GM19240 (cell line): Measurements from ENCODE around the gene WDR33.

ENCODE experiments used
- DNase-seq: peaks from one replicate; pipeline ENCODE4 v3.0.0; 2011; ENCODE audit warnings: low spot score; ENCODE audit not compliant: insufficient read length

Gene WDR33

DNA sequence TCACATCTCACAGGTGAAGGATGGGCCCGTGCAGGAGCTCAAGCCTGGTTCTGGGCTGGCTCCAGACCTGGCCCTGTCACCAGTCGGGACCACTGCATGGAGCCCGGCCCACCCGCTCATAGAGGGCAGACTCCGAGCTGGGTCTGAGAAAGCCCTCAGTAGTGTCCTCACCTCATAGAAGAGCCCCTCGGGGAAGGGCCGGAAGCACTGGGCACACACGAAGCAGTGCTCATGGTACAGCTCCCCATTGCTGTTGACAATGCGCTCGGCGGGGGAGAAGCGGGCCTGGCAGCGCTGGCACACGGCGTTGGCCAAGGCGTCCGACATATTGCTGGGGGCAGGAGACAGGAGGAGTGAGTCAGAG is 153.8 kb downstream of the WDR33 start:
- no peak for DNase-seq

DNA sequence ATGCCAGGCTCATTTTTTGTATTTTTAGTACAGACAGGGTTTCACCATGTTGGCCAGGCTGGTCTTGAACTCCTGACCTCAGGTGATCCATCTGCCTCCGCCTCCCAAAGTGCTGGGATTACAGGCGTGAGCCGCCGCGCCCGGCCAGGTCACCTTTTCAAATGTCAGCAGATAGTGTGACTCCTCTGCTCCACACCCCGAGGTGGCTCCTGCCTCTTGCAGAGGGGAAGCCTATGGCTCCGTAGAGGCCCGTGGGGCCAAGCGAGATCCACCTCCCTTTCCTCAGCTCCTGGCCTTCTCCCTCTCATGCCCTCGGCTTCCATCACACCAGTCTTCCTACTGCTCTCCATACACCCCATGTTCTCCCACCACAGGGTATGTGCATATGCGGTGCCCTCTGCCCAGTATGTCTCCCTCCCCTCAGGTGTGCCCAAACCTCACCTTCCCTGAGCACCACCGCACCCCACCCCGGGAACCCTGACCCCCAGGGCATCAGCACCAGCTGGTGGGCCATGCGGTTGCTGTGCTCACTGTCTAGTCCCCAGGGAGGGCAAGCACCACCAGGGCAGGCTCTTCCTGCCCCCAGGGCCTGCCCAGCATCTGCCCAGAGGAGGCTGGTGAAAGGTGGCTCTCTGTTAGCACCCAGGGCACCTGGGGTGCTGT is 154.3 kb downstream of the WDR33 start:
- no peak for DNase-seq

DNA sequence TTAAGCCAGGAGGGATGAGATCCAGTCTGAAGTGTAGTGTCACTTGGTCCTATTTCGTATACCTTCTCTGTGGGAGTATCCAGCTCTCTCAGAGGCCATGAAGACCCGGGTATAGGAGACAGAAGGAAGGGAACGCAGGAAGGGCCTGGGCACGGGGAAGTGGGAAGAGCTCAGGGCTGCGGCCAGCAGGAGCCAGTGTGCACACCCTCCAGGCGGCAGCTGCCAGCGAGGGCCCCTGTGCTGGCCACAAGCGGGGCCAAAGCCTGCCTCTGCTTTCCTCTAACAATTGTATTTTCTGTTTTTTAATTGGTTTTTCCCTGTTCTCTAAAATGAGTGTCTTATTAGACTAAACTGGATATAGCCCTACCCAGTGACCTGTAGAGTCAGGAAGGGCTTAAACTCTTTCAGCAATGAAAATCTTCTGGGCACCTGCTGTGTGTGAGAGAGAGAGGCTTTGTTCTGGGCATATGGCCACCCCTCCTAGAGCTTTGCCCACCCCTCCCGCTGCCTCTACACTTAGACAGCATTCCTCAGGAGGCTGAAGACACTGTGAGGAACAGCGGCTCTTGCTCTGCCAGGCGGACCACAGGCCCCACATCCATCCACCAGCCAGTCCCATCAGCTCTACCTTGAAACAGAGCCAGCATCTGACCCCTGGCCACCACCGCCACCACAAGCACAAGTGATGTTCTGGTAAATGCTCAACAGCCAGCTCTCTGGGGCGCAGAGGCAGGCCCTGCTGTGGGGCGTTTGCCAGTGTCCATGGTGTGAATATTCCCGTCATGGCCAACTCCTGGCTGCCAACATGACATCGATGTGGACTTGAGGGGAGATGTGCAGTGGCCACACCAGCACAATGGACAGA is 155.5 kb downstream of the WDR33 start:
- DNase-seq = no peak

DNA sequence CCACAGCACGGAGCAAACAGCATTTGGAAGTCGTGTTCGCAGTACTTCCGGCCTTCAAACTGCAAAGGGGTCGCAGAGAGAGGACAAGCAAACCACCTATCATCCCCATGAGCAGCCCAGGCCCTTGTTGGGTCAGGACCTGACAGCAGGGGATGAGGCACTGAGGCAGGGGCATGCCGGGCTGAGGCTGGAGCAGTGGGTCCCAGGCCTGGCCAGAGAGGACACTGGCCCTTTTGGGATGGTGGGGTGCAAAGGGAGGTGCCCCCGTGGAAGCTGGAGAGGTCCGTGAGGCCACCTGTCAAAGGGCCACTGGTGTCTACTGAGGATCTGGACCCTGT is 156.2 kb downstream of the WDR33 start:
- DNase-seq = no peak

DNA sequence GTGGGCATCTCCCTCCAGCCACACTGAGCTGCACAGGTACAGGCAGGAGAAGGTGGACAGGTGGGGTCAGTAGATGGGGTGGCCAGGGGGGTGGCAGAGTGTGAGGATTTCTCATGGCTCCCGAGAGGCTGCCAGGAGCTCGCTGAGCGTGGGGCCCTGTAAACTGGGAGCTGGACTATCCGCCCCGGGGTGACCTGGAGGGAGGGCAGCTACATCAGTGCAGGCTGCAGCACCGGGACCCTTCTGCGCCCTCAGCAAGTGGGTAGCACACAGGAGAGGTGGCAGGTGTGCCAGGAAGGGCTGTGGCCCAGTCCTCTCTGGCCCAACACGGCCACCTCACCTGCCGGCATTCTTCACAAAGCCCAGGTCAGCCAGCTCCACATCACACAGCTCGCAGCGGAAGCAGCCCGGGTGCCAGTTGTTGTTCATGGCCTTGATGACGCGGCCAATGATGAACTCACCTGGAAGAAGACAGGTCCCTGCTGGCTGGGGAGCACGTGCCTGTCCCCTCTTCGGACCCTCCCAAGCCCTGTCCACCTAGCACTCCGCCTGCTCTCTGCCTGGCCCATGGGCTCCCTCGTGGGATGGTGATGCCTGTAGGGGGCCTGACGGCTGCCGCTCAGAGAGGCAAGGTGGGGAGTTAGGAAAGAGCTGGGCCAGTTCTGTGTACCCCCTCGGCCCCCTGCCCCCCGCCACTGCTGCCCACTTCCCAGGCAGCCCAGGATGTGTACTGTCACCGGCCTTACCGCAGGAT is 156.7 kb downstream of the WDR33 start:
- no peak for DNase-seq

DNA sequence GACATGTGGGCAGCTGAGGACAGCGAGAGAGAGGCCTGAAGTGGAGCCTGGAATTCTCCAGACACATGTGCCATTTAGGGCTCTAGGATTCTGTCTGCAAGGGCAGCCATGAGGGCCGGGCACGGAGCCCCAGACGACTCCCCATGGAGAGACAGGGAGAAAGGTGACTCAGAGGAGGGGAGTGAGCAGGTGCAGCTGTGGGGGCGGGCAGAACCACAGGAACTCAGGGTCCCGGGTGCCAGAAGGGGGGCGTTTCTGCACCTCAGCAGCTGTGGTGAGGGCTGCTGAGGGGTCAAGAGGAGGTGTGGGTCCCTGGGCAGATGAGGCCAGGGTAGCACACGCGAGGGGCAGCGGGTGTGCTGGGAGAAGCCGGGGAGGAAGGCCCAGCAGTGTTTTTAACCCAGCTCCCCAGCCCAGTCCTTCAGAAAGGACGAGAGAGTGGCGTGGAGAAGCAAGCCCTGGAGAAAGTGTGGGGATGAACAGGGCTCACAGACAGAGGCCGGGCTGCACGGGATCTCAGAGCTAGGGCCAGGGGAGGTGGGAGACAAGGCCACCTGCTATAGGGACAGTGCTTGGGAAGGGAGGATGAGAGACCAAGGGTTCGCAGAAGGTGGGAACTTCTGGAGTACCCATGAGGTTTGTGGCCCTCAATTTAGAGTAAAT is 157.4 kb downstream of the WDR33 start:
- no peak for DNase-seq

DNA sequence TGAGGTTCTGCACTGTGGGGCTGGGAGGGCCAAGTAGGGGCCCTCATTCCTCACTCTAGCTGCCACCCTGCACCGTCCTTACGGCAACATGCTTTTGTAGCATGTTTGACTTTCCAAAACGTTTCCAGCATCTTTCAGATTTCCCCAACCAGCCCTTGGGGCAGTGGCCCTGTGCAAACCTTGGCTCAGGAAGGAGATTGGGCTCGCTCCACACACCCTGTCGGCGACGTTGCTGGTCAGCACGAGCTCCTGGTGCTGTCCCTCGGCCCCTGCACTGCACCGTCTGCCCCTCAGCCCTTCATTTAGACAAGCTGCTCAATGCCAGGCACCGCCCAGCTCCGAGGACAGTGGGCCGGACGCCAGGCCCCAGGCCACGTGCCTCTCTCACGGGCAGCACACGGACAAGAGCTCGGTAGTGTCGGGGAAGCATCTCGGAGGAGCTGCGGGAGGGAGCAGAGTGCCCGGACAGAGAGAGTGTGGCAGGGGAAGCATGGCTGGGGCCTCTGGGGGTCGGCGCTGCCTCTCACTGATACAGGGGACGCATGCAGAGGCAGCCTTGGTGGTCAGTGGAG is 158.1 kb downstream of the WDR33 start:
- DNase-seq = no peak

DNA sequence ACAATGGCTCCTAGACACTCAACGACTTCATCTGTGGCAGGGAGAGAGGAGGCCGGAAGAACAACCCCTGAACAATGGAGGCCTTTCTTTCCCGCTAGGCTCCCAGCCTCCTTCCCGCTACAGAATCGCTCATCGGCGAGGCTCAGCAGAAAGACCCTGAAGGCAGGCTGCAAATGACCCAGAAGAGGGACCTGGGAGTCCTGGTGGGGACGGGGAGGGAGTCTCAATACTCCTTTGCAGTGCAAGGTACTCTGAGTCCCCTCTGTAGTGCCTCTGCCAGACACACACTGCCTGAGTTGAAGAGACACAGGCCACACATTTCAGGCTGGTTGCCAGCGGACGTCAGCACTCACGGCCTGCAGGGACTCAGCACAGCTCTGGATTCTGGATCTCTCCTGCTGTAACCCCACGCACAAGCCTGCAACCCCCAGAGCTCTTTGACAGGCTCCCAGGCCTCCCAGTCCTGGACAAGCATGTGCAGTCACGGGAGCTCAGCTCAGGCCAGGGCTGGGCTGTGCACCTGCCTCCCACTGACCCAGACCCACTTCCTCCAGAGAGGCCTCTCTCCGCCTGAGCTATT is 158.9 kb downstream of the WDR33 start:
- no peak for DNase-seq

DNA sequence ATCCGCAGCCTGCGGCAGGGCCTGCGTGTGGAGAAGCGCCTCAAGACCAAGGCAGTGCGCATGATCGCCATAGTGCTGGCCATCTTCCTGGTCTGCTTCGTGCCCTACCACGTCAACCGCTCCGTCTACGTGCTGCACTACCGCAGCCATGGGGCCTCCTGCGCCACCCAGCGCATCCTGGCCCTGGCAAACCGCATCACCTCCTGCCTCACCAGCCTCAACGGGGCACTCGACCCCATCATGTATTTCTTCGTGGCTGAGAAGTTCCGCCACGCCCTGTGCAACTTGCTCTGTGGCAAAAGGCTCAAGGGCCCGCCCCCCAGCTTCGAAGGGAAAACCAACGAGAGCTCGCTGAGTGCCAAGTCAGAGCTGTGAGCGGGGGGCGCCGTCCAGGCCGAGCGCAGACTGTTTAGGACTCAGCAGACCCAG is 159.6 kb downstream of the WDR33 start:
- DNase-seq = no peak
